HG03521 (cell line): ENCODE measurements around the gene TBL1XR1.
A peak's percentile ranks its signal among the peaks of the same experiment; 100 is the strongest.

Source experiments
- ATAC-seq: cut with Tn5 transposase; IDR thresholded peaks from one replicate; pipeline ENCODE4 v1.9.1; 2021; ENCODE audit warnings: mild to moderate bottlenecking, moderate library complexity; ENCODE audit not compliant: unreplicated experiment

TBL1XR1 gene

DNA sequence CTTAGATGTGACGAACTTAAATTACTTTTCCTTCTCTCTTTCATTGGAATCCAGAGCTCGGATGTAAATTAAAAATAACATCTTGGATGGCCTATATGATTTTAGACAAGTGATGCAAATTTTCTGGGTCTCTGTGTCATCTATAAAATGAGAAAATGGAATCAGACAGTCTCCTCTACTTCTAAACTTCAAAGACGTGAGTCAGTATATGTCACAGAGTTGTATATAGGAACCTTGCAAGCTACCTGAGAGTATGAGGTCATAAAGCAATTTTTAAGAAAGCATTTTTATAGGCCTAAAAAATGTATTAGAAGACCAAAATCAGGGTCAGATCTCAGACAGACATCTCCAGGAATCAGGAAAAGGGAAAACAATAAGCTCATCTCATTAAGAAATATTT is 128.3 kb downstream of the TBL1XR1 start:
- no peak for ATAC-seq

DNA sequence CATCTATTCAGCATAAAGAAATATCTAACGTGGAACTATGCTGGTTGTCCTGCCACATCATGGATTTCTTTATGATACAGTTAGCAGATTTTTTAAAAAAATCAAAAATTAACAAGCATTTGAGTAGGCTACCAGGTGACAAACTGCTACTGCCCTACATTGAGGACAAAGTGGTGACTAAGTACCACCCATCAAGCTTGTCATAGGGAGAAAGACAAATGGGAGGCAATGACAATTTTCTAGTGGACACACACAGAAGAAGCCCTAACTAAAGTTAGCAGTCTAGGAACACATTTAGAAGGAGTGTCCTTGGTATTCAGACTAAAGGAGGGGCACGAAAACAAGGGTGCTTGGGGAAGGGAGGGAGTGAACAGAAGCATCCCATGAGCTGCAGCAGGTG is 131.2 kb downstream of the TBL1XR1 start:
- no peak for ATAC-seq

DNA sequence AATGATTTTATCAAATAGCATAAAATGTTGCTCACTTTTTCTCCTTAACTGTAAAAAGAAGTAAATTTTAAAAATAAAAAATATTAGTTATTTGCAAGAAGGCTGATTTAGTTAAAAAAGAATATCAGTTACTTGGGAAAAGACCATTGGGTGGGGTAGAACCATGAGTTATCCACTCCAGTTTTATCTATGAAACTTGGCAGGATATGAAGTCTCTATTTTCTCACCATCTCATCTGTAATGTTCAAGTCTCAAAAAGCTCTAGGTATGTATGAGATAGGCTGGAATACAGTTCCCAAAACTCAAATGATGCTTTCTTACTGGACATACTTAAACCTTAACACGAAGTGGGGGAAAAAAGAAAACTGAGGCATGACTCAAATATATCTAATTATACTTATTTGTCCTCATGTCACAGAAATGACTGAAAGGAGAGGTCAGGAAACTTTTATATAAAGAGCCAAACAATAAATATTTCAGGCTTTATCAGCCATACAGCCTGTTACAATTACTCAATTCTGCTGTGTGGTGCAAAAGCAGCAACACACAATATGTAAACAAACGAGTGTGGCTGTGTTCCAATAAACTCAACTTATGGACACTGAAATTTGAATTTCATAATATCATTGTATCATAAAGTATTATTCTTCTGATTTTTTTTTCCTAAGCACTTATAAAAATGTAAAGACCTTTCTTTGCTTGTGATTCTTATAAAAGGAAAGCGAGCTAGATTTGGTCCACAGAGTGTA is 131.8 kb downstream of the TBL1XR1 start:
- no peak for ATAC-seq

DNA sequence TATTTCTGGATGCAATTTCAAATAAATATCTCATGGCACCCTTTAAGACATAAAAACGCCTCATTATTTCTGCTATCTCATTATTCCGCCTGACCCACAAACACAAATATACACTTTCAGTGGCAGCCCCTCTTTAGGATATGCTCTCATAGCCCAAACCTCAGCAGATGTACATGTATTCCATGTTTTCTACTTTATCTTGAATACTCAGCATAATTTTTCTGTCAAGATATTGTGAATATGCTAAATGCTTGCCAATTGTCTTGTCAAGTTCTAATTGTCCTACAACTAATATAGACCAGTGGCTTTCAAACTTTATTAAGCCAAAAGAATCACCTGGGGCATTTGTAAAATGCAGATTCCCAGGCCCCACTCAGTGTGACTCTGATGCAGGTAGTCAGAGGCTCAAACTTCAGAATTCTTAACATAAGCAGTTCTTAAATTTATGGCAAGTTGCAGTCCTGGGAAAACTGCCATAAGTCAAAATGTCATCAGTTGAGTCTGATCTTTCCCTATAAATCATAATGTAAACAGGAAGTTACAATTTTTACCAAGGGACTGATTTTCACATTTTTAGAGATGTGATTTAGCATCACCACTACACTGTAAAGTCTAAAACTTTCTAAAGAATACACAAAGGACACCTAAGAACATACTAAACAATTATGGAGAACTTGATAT is 135.1 kb downstream of the TBL1XR1 start:
- ATAC-seq, result no peak

DNA sequence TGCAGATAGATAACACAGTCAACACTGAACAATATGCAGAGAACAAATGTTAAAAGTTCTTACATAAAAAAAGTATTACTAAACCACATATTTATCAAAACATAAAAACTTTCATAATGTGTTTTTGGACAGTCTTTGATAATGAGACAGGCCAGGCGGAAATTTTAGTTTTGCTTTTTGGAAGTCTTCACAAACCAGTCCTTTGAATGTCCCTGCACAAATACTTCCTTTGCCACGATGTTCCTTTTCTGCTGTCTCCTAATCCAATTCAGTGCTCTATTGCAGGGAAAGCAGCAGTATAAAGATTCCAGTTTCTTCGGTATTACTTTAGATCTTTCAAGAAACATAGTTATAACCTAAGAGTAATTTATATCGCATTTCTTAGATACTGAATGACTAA is 135.9 kb downstream of the TBL1XR1 start:
- ATAC-seq, result no peak

DNA sequence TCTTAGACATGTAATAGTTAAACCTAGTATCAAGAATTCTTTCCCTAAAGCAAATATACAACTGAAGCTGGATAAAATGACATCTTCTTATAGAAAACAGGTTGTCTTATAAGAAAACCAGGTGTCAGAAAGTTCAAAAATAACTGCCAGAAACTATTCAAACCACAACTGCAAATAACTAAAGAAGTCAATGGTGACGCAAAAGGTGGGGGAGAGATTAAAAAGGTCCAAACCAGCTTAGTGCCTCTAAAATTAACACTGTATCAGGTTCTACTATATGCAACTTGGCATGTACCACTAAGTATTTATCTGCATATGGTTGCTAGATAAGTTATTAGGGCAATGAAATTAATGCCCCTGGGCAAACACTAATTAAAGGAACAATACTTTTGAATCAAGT is 136.8 kb downstream of the TBL1XR1 start:
- ATAC-seq, result no peak

DNA sequence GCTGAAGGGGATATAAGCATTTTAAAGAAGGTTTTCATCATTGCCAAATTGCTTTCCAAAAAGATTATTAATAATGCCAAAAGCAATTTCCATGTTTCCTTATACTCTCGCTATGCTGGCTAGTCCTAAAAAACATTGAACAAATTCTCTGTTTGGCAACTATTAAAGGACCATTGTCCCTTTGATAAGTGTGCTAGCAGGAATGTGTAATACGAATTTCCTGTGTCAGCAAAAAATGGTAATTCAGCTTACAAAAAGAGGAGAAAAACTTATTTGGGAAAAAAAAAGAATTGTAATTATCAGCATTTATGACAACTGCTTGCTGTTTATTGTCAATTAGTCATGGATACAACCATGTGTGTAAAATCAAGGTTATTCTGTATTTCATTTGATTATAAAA is 138.6 kb downstream of the TBL1XR1 start:
- ATAC-seq, result no peak

DNA sequence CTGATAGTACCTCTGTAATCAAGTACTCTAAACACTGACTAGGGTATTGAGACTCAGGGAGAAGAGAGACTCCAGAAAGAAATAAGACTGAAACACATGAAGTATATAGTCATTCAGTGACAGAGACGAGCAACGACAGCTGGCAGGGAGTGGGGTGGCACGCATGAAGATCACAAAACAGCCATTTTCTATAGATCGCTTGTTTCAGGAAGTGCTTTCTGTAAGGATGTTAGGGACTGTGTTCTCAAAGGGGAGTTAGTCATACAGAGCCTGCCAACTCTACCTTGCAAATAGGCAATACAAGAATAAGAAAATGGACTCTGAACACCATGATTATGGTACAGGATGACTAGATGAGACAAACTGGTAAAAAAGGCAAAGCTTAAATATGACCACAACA is 139.5 kb downstream of the TBL1XR1 start:
- ATAC-seq, result peak; percentile 88

DNA sequence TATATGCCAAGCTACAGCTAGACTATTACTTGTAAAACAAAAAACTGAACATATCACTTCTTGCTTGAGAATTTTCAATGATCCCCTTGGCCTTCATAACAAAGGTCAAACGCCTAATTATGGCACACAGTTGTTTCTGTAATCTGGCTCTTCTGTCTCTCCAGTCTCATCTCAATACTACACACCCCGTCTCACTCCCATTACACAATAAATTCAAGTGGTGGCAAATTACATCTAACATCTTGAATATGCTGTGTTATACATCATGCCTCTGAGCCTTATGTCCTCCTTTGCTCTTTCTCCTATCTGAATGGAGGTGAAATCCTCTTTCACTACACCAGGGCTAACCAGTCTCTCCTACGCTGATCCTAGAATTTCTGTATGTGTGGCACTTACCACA is 140.4 kb downstream of the TBL1XR1 start:
- no peak for ATAC-seq

DNA sequence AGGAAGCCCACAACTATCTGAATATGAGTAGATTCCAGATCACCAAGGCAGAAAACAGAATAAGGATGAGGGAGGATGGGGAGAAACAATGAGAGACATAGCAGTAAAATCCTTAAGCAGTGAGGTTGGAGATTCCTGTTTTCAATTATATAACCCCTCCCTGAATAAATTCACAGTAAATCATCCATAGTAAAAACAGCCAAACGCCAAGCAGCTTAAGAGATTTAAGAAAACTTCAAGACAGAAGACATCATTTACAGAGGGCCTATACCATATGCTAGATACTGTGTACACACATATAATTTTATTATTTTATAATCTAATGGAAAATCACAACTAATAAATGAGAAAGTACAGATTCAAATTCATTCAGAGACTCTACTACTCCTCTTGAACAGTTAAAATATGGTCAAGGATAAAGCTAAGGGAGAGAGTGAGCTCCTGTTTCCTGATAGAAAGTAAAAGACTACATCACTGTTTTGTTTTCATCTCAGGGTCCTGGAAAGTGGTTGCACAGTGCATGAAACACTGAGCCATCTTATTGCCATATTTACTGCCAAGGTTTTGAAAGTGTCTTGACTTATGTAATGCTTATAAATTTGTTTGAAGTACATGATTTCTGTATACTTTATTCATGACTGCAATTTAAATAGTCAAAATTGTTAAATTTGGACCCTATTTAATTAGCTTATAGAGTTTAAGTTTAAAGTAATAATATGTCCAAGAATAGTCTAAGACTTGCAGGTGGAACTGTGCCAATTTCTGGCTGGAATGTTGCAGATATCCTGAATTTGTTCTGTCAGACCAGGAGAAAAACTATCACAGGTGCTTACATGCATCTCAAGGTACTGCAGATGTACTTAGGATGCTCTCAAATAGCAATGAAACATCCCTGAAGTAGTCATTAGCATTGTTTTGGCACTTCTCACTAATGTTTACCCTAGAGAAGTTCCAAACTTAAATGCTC is 141.4 kb downstream of the TBL1XR1 start:
- no peak for ATAC-seq

DNA sequence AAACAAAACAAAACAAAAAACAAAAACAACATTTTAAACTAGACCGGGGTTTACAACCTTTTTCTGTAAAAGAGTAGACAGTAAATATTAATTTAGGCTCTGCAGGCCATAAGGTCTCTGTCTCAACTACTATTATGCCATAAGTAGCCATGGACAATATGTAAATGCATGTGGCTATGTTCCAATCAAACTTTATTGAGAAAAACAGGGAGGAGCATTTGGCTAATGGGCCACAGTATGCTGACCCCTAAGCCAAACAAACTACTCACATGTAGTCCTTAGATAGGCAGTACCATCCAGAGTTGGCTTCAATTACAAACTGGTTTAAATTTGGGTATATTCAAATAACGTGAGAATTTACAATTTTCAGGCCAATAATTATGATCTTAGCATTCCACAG is 144.2 kb downstream of the TBL1XR1 start:
- ATAC-seq, result no peak

DNA sequence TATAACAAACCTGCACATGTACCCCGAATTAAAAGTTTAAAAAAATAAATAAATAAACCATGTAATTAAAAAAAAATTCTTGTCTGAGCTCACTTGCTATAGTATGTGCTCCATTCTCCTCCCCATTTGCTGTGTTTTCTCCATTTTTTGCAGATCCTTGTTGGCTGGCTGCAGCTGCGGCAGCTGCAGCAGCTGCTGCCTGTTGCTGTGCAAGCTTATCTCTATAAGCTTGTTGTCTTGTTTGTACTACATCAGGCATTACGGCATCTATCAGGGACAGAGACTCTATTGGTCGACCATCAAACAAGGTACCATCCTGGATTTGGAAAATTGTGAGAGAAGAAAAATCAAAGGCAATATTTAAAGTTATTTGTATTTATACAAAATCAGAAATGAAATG is 145.9 kb downstream of the TBL1XR1 start:
- no peak for ATAC-seq

DNA sequence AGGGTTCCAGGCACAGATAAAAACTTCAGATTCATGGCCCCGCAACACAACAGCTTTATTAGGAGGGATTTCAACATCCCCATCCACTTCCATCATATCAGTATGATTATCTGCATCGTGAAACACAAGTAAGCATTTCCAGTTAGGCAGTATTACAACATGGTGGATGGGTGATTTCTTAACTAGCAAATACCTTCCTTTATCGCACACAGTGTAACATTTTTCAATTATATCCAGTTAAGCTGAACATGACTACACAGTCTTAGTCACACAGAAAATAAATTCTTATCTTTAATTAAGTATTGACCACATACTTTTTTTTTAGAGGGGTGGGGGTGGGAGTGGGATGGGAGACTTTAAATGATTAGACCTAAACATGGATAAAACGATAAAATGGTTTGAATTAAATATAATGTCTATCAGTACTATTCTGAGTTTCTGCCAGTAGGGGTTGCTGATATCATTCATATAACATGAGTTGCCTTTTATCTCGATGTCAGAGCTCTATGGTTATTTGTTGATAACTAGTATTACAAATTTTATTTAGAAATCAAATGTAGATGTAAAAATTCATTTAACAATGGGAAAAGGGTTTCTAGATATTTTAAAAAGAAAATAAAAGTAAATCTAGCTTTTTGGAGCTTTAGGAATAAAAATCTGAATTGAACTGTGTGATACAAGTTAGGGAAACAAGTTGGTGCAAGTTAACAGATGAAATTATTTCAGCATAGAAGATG is 146.6 kb downstream of the TBL1XR1 start:
- ATAC-seq, result no peak

DNA sequence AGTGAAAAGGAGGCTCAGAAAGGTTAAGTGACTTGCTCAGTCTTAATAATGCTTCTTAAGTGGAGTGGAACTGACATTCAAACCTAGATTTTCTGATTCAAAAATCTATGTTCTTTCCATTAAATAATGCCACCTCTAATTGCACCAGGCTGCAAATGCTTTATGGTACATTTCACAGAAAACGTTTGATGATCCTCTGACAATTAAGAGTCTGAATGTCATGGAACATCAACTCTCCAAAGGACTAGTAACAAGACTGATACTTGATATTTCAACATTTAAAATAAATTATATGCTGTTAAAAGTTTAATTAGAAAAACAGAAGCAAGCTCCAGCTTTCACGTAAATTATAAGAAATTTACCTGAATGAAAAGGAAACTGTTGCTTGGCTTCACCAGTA is 151.5 kb downstream of the TBL1XR1 start:
- no peak for ATAC-seq

DNA sequence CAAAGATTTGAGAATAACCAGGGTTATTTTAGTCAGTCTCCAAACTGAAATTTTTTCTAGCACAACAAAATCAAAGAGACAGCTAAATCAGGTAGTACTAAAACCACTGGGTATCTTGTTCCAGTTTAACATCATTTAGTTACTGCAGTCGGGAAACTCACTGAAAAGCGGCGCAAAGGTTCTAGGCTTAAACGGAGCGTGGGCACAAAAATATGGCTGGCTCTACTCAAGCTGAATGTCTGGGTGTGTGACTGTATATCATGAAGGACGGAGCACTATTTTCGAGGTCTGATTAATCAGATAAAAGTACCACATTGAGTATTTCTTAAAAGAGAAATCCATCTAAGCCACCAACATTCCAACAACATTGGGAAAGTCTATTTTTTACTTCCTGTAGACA is 152.1 kb downstream of the TBL1XR1 start:
- ATAC-seq, result no peak

DNA sequence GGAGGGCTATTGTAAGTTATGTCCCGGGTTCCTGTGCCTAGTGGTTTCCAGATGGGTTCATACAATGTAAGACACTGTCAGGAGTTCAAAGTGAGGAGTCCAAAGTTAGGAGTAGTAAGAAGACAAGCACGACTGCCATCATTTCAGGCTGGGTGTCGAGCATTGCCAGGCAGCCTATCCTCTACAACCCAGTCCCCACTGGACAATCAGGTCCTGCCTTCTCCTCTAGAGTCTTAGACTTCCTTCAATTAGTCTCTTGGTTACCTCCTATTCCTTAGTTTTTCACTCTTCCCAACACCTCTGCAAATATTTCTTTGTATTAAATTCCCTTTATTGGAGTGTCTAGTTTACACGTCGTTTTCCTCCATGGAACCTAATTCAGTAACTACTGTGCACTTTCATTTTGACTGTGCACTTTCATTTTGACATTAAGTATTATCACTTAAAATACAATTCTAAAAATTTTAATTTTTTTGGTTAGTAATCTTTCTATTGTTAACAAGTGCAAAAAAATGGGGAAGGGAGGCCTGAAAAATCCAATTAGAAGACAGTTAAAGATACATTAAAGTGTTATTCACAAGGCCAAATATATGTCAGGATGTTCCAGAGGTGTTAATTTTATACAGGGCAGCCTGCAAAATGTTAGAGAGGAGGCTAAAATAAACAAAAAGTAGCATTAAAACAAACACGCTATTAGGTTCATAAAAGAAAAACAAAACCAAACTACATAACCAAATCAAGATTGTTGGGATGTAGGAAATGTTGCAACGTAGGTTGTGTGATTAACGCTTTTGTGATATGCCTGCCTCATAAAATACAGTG is 155.3 kb downstream of the TBL1XR1 start:
- no peak for ATAC-seq

DNA sequence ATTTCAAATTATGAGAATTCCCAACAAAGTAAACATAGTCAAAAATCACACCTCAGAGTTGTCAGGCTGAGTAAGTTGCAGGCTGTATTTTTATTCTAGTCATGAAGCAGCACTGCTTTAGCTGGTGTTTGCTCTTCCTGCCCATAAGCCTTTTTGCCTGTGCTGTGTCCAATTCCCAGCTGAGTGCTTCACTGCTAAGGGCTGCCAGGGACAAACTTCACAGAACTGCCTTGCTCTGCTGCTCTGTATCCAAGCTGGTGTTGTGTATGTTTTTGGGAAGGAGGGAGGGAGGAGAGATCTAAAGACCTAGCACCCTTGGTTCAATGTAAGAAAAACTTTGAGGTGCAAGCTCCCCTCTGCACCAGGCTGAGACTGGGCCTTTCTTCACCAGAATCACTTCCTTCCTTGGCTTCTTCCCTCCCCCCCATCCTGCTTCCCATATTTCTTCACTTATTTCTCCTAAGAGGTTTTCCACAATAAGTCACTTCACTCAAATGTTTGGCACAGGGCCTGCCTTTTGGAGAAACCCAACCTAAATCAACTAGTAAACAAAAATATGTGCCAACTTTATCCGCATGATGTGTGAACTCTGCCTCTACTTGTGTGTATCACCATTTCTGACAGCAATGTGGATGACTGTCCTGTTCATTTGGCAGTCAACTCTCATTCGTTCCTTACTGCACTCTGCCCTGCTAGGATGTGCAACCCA is 156.1 kb downstream of the TBL1XR1 start:
- ATAC-seq, result no peak

DNA sequence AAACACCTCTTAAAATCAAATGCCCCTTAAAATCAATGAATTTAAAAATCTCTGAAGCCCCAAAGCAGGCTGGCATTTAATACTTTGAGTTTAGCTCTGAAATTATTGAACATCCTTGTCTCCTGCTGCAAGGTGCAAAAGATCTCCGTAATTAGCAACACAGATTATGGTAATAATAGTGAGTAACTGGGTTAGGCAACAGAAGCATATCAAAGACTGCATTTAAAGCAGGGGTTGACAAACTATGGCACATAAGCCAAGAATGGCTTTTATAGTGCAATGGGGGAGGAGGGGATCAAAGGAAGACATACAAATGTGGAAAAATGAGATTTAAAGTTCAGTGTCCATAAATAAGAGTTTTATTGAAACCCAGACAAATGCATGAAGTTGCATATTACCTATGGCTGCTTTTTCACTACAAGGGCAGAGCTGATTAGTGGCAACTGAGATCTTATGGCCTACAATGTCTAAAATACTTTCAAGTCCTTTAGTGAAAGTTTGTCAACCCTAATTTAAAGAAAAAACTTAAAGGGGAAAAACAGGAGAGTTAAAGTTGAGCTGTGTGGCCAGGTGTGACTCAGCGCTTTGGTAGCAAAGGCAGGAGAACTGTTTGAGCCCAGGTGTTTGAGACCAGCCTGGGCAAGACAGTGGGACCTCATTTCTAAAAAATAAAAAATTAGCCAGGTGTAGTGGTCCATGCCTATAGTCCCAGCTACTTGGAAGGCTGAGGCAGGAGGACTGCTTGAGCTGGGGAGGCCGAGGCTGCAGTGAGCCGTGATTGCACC is 157.6 kb downstream of the TBL1XR1 start:
- ATAC-seq, result no peak

DNA sequence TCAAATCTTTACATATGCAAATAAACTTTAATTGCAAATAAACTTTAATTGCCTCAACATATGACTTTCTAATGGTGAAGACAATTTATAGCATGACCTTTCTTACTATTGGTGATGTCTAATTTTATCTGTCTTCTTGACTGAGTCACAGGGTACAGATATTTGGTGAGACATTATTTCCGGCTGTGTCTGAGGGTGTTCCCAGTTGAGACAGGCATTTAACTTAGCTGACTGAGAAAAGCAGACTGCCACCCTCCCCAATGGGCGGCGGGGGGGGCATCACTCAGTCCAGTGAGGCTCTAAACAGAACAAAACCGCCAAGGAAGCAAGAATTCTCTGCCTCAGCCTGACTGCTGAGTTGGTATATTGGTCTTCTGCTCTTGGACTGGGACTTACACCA is 160.0 kb downstream of the TBL1XR1 start:
- ATAC-seq, result no peak
